HG02970 (cell line): Measurements from ENCODE around the gene FOXK2.

Experiments used
- ATAC-seq: cut with Tn5 transposase; IDR thresholded peaks from one replicate; pipeline ENCODE4 v1.9.1; 2021; ENCODE audit warnings: mild to moderate bottlenecking, moderate library complexity, moderate number of reproducible peaks; ENCODE audit not compliant: unreplicated experiment, low FRiP score

The FOXK2 gene

GRCh38 chr17:82518826-82519810 is at the start of gene FOXK2:
Gene FOXK2, plus strand, starts transcription at chr17:82519732. Its CDS starts 157 bp downstream, at chr17:82519889.
- peak; percentile 96 for ATAC-seq

GRCh38 chr17:82470065-82470464 is 49.5 kb upstream of the FOXK2 start:
- no peak for ATAC-seq

GRCh38 chr17:82474223-82475010 is 45.1 kb upstream of the FOXK2 start:
- no peak for ATAC-seq

GRCh38 chr17:82475458-82475857 is 44.1 kb upstream of the FOXK2 start:
- no peak for ATAC-seq

- ATAC-seq, result no peak
Measured at GRCh38 chr17:82477934-82478333, 41.6 kb upstream of the FOXK2 start.

GRCh38 chr17:82479602-82480001 is 39.9 kb upstream of the FOXK2 start:
- ATAC-seq, result no peak

GRCh38 chr17:82480318-82480717 is 39.2 kb upstream of the FOXK2 start:
- no peak for ATAC-seq

- ATAC-seq, result no peak
Measured at GRCh38 chr17:82483204-82483660, 36.3 kb upstream of the FOXK2 start.

- ATAC-seq, result no peak
Measured at GRCh38 chr17:82483836-82484235, 35.7 kb upstream of the FOXK2 start.

GRCh38 chr17:82486231-82487094 is 33.1 kb upstream of the FOXK2 start:
- no peak for ATAC-seq

- ATAC-seq, result no peak
Measured at GRCh38 chr17:82487910-82488309, 31.6 kb upstream of the FOXK2 start.

- ATAC-seq, result no peak
Measured at GRCh38 chr17:82489117-82489516, 30.4 kb upstream of the FOXK2 start.

GRCh38 chr17:82489851-82490511 is 29.6 kb upstream of the FOXK2 start:
- ATAC-seq, result no peak

- no peak for ATAC-seq
Measured at GRCh38 chr17:82490512-82491195, 28.9 kb upstream of the FOXK2 start.

- no peak for ATAC-seq
Measured at GRCh38 chr17:82491196-82491530, 28.4 kb upstream of the FOXK2 start.

GRCh38 chr17:82491533-82491932 is 28.0 kb upstream of the FOXK2 start:
- no peak for ATAC-seq

GRCh38 chr17:82492643-82493225 is 26.8 kb upstream of the FOXK2 start:
- ATAC-seq, result no peak

GRCh38 chr17:82493226-82493781 is 26.2 kb upstream of the FOXK2 start:
- ATAC-seq, result no peak
